Calu3 (cell line): ENCODE measurements around the gene MYO1E. TPM values are rescaled to one million over a fixed set of nuclear protein-coding genes. Genes with fewer than 3 reads are reported as not detected.

ENCODE experiments used
- BruUV-seq: library from RNA; stranded (reverse); fragments of 400-500 nt; replicated peaks from 2 replicates; lab custom pipeline; 2021; lab: Mats Ljungman, UMichigan
- CTCF ChIA-PET: fragments of 300-600 bp; sonication (Branson Sonifier 250); formaldehyde crosslinking; loops from one replicate; lab custom pipeline; 2022; ENCODE audit warnings: antibody characterized with exemption; lab: Charles Lee
- DNase-seq: peaks from one replicate; pipeline ENCODE4 v3.0.0; 2022
- H3K27ac Mint-ChIP-seq: one replicate; pipeline ENCODE4 v1.8.0; 2022; ENCODE audit warnings: mixed read lengths; ENCODE audit not compliant: unreplicated experiment
- H3K27me3 Mint-ChIP-seq: one replicate; pipeline ENCODE4 v1.8.0; 2022; ENCODE audit warnings: mixed read lengths; ENCODE audit not compliant: unreplicated experiment
- H3K36me3 Mint-ChIP-seq: one replicate; pipeline ENCODE4 v1.8.0; 2022; ENCODE audit warnings: mild to moderate bottlenecking, moderate library complexity, mixed read lengths; ENCODE audit not compliant: insufficient read depth, unreplicated experiment
- H3K4me1 Mint-ChIP-seq: one replicate; pipeline ENCODE4 v1.8.0; 2022; ENCODE audit warnings: mild to moderate bottlenecking, low read depth, mixed read lengths; ENCODE audit not compliant: unreplicated experiment
- H3K4me3 Mint-ChIP-seq: one replicate; pipeline ENCODE4 v1.8.0; 2022; ENCODE audit warnings: mild to moderate bottlenecking, low read depth, moderate library complexity, mixed read lengths; ENCODE audit not compliant: unreplicated experiment
- H3K9me3 Mint-ChIP-seq: one replicate; pipeline ENCODE4 v1.8.0; 2022; ENCODE audit warnings: low read depth, mixed read lengths; ENCODE audit not compliant: unreplicated experiment
- CTCF ChIP-seq: fragments of 200-600 bp; IDR thresholded peaks from one replicate; pipeline ENCODE4 v1.8.0; 2022; ENCODE audit warnings: antibody characterized with exemption; ENCODE audit not compliant: unreplicated experiment
- intact Hi-C: fragments of 100-400 bp; cut with micrococcal nuclease; formaldehyde crosslinking; loops from one replicate; pipeline ENCODE4 v1.10.0; 2022; ENCODE audit not compliant: unreplicated experiment
- total RNA-seq: library from RNA; stranded (reverse); gene quantifications from 2 replicates; pipeline ENCODE4 v1.2.3, GENCODE V29; 2022

MYO1E gene
- total RNA-seq, 1 experiment from 2014 or later, result 617 TPM

- no TSS peak for BruUV-seq
- peaks cover 14% of the 10 kb centered on the region for H3K4me1 Mint-ChIP-seq
- no peaks in the 10 kb centered on the region for H3K9me3 Mint-ChIP-seq
- peaks cover 86% of the 10 kb centered on the region for H3K36me3 Mint-ChIP-seq
- intact Hi-C loops, result loop anchor here (5.0 to 10.0 kb wide), 2 partner anchors 195 to 313 kb away; partner anchors contain the start of gene MYO1E
- TF ChIP-seq CTCF, result no peak
- H3K27ac Mint-ChIP-seq, result peak overlapping the region; percentile 45
- H3K4me3 Mint-ChIP-seq, result no peak overlapping the region
- DNase-seq, result no peak
- CTCF ChIA-PET, result no interaction called here
- no peaks in the 10 kb centered on the region for H3K27me3 Mint-ChIP-seq
Observed at GRCh38 chr15:59179717-59180116, 193.0 kb downstream of the MYO1E start.

- DNase-seq, result no peak
- Mint-ChIP-seq H3K36me3 (peaks cover 86% of the 10 kb centered on the region), H3K9me3 (no peaks in the 10 kb centered on the region), H3K27ac (peak overlapping the region; percentile 18), H3K4me3 (no peak overlapping the region), H3K4me1 (peaks cover 14% of the 10 kb centered on the region), H3K27me3 (no peaks in the 10 kb centered on the region)
- no TSS peak for BruUV-seq
- CTCF ChIA-PET, result no interaction called here
- TF ChIP-seq CTCF, result no peak
- intact Hi-C loops, result loop anchor here (5.0 to 10.0 kb wide), 2 partner anchors 197 to 314 kb away; partner anchors contain the start of gene MYO1E
Observed at GRCh38 chr15:59178151-59178695, 194.4 kb downstream of the MYO1E start.

- BruUV-seq, result no TSS peak
- intact Hi-C loops, result loop anchor here (5.0 to 10.0 kb wide), 2 partner anchors 198 to 315 kb away; partner anchors contain the start of gene MYO1E
- peak overlapping the region; percentile 18 for H3K27ac Mint-ChIP-seq
- peaks cover 86% of the 10 kb centered on the region for H3K36me3 Mint-ChIP-seq
- TF ChIP-seq CTCF, result no peak
- H3K4me1 Mint-ChIP-seq, result peaks cover 14% of the 10 kb centered on the region
- H3K4me3 Mint-ChIP-seq, result no peak overlapping the region
- H3K9me3 Mint-ChIP-seq, result no peaks in the 10 kb centered on the region
- H3K27me3 Mint-ChIP-seq, result no peaks in the 10 kb centered on the region
- CTCF ChIA-PET, result no interaction called here
- no peak for DNase-seq
Observed at GRCh38 chr15:59177317-59177660, 195.4 kb downstream of the MYO1E start.

- peaks cover 87% of the 10 kb centered on the region for H3K36me3 Mint-ChIP-seq
- H3K9me3 Mint-ChIP-seq, result no peaks in the 10 kb centered on the region
- H3K4me3 Mint-ChIP-seq, result no peak overlapping the region
- no peak overlapping the region for H3K27ac Mint-ChIP-seq
- no TSS peak for BruUV-seq
- TF ChIP-seq CTCF, result no peak
- H3K4me1 Mint-ChIP-seq, result peaks cover 14% of the 10 kb centered on the region
- no peak for DNase-seq
- intact Hi-C loops, result loop anchor here (5.0 to 10.0 kb wide), 2 partner anchors 198 to 316 kb away; partner anchors contain the start of gene MYO1E
- CTCF ChIA-PET, result interaction anchor here (0.6 to 0.7 kb wide), 2 partner anchors 61 to 71 kb away, joined by 3 to 7 read pairs; no protein-coding TSS in a partner anchor
- no peaks in the 10 kb centered on the region for H3K27me3 Mint-ChIP-seq
Observed at GRCh38 chr15:59176653-59177316, 195.9 kb downstream of the MYO1E start.
